Measurements from ENCODE around the gene ARFGEF3. TPM values are rescaled to one million over a fixed set of nuclear protein-coding genes. Genes with fewer than 3 reads are reported as not detected.
A peak's percentile ranks its signal among the peaks of the same experiment; 100 is the strongest.
"Not testable (repeated sequence)": the region's sequence is repeated elsewhere in the genome, so short reads cannot be mapped to it uniquely, and the experiment has no call there.

ARFGEF3 gene
- total RNA-seq, 4 donors from 2014 or later, result 1.2 to 3.3 (median 2.2) TPM

DNA sequence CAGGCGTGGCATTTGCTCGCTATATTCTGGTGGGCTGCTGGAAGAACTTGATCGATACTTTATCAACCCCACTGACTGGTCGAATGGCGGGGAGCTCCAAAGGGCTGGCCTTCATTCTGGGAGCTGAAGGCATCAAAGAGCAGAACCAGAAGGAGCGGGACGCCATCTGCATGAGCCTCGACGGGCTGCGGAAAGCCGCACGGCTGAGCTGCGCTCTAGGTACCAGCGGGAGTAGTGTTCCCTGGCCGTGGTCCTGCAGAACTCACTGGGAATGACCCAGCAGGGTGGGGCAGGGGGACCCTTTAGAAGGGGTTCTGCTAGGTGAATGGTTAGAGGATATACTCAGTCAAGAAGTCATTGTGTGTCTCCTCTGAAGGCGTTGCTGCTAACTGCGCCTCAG lies 125.0 kb downstream of the ARFGEF3 start:
- TF ChIP-seq POLR2A (IDR thresholded peaks at IDR 0.05; ENCODE audit: low read depth), result no peak
- TF ChIP-seq, protein P1, sequence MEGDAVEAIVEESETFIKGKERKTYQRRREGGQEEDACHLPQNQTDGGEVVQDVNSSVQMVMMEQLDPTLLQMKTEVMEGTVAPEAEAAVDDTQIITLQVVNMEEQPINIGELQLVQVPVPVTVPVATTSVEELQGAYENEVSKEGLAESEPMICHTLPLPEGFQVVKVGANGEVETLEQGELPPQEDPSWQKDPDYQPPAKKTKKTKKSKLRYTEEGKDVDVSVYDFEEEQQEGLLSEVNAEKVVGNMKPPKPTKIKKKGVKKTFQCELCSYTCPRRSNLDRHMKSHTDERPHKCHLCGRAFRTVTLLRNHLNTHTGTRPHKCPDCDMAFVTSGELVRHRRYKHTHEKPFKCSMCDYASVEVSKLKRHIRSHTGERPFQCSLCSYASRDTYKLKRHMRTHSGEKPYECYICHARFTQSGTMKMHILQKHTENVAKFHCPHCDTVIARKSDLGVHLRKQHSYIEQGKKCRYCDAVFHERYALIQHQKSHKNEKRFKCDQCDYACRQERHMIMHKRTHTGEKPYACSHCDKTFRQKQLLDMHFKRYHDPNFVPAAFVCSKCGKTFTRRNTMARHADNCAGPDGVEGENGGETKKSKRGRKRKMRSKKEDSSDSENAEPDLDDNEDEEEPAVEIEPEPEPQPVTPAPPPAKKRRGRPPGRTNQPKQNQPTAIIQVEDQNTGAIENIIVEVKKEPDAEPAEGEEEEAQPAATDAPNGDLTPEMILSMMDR (IDR thresholded peaks at IDR 0.05), result no peak
- no peak for TF ChIP-seq EP300 (IDR thresholded peaks at IDR 0.05)
- TF ChIP-seq POLR2AphosphoS5 (IDR thresholded peaks at IDR 0.05), result no peak
- Histone ChIP-seq H3K4me1 (no peaks in the 10 kb centered on the region), H3K9me3 (no peaks in the 10 kb centered on the region), H3K4me3 (no peak overlapping the region), H3K27ac (replicated peaks in 1 of 4) (no peak overlapping the region), H3K36me3 (no peaks in the 10 kb centered on the region), H3K27me3 (no peaks in the 10 kb centered on the region)
- DNase-seq (ENCODE audit: extremely low spot score), result no peak
- WGBS, result 89% methylated on average over 10 of the region's 17 CpGs
- intact Hi-C loops (cut with DNase I), result loop anchor here (5.0 kb wide), 1 partner anchor 169 kb away; no protein-coding TSS in a partner anchor

DNA sequence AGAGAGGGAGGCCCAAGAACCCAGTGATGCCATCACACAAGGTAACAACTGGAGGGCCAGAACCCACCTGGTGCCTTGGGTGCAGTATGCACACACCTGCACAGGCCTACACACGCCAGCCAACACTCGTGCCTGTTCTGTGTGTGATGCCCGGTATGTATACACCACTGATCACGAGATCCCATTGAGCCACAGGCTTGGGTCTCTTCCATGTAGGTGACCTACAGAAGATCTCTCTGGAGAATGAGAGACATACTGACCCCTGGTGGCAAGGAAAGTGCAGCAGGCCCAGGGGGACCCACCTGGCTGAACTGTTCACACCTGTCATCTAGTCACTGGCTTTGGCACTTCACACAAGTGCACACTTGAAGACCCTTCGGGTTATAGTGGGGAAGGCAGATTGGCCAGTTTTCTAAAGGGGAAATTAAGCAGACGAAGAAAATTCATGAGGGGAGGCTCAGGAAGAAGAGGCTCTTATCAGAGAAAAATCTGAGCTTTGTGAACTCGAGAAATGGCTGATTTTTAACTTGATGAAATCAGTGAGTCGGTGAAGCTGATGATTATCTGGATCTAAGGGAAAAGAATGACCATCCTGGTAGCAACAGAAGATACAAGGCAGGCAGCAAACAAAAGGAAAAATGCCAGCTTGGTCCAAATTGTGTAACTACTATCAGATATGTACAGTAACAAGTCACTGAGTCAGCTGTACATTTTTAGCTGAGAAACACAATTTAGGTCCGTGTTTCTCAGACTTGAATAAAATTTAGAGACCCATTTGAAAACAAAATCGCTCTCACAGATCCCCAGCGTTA lies 125.6 kb downstream of the ARFGEF3 start:
- Histone ChIP-seq H3K27me3 (no peaks in the 10 kb centered on the region), H3K4me1 (no peaks in the 10 kb centered on the region), H3K36me3 (no peaks in the 10 kb centered on the region), H3K9me3 (no peaks in the 10 kb centered on the region), H3K4me3 (no peak overlapping the region), H3K27ac (replicated peaks in 1 of 4) (no peak overlapping the region)
- DNase-seq (ENCODE audit: extremely low spot score), result no peak
- intact Hi-C loops (cut with DNase I), result loop anchor here (5.0 kb wide), 1 partner anchor 170 kb away; no protein-coding TSS in a partner anchor
- TF ChIP-seq, protein P1 (IDR thresholded peaks at IDR 0.05), result peak; percentile 46 to 53 (median 46)
- no peak for TF ChIP-seq EP300 (IDR thresholded peaks at IDR 0.05)
- 82% methylated on average over 11 of the region's 11 CpGs for WGBS

DNA sequence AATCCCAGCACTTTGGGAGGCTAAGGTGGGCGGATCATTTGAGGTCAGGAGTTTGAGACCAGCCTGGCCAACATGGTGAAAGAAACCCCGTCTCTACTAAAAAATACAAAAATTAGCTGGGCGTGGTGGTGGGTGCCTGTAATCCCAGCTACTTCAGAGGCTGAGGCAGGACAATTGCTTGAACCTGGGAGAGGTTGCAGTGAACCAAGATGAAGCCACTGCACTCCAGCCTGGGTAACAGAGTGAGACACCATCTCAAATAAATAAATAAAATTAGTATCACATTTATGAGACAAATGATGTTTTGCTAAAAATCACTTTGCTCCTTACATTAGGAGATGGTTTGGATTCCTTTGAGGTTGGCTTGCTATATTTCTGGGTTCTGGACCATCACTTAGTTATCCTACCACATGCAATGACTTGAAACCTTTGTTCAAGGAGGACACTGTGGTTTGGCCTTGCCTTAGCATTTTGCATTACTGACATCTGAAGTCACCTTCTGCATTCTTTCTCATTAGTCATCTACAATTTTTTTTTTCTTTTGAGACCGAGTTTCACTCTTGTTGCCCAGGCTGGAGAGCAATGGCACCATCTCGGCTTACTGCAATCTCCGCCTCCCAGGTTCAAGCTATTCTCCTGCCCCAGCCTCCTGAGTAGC lies 126.8 kb downstream of the ARFGEF3 start:
- 84% methylated on average over 6 of the region's 6 CpGs for WGBS
- intact Hi-C loops (cut with DNase I), result loop anchor here (5.0 kb wide), 1 partner anchor 171 kb away; no protein-coding TSS in a partner anchor

DNA sequence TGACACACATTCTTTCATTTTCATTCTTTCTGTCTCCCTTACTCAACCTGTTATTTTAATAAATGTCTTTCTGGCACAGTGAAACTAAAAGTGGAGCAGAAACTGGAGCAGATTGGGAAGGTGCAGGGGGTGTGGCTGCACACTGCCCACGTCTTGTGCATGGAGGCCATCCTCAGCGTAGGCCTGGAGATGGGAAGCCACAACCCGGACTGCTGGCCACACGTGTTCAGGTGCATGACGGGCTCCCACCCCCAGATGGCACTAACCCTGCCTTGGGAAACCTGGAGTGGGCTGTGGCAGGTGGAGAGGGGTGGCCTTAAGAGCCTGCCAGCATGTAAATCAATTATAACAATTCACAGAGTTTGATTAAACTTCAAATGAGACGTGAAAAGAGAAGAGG lies 128.0 kb downstream of the ARFGEF3 start:
- Histone ChIP-seq H3K27ac (replicated peaks in 1 of 4) (no peak overlapping the region), H3K36me3 (no peaks in the 10 kb centered on the region), H3K4me1 (no peaks in the 10 kb centered on the region), H3K4me3 (no peak overlapping the region), H3K27me3 (no peaks in the 10 kb centered on the region), H3K9me3 (no peaks in the 10 kb centered on the region)
- 76% methylated on average over 6 of the region's 6 CpGs for WGBS
- intact Hi-C loops (cut with DNase I), result loop anchor here (5.0 kb wide), 1 partner anchor 172 kb away; no protein-coding TSS in a partner anchor
- no peak for DNase-seq (ENCODE audit: extremely low spot score)
- TF ChIP-seq POLR2A (IDR thresholded peaks at IDR 0.05; ENCODE audit: low read depth) (no peak), EP300 (IDR thresholded peaks at IDR 0.05) (no peak), POLR2AphosphoS5 (IDR thresholded peaks at IDR 0.05) (no peak)
- TF ChIP-seq, protein P1 (IDR thresholded peaks at IDR 0.05), result no peak

More for the DNA sequence above, 126.8 kb downstream of the ARFGEF3 start:
- not testable (repeated sequence) for DNase-seq (ENCODE audit: extremely low spot score); H3K4me1 ChIP-seq; H3K27ac ChIP-seq (replicated peaks in 1 of 4); H3K9me3 ChIP-seq; H3K4me3 ChIP-seq; H3K36me3 ChIP-seq; H3K27me3 ChIP-seq

DNA sequence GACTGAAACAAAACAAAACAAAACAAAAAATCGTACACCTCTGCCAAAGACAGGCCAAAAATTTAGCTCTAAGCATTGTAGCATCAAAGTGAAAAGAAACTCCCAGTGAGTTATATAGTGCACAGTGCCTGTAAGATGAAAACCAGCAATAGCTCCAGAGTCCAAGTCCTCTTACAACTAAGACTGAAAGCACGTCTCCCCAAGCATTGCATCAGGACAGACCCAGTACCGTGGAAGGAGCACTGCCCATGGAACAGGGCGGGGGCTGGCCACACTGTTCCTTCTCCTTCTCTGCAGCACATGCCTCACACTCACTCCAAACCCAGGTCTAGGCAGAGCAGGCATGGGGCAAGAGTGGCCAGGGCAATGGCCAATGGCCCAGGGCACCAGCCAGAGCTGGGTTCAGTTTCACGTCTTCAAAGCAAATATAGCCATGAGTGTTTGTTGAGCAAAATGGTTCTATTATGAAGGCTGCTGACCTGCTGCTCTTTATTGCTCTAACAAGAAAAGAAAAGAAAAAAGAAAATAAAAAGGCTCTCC lies 128.8 kb downstream of the ARFGEF3 start:
- Histone ChIP-seq H3K4me3 (no peak overlapping the region), H3K36me3 (no peaks in the 10 kb centered on the region), H3K9me3 (no peaks in the 10 kb centered on the region), H3K27ac (replicated peaks in 1 of 4) (no peak overlapping the region), H3K27me3 (no peaks in the 10 kb centered on the region), H3K4me1 (no peaks in the 10 kb centered on the region)
- intact Hi-C loops (cut with DNase I), result no loop called here
- WGBS, result 71% methylated on average over 5 of the region's 5 CpGs
- no peak for DNase-seq (ENCODE audit: extremely low spot score)
- no peak for TF ChIP-seq POLR2A (IDR thresholded peaks at IDR 0.05; ENCODE audit: low read depth)
